Chondrocyte (in vitro differentiated cells): ENCODE measurements around the gene LIPC. TPM values are rescaled to one million over a fixed set of nuclear protein-coding genes. Genes with fewer than 3 reads are reported as not detected.
"Not testable (repeated sequence)": the region's sequence is repeated elsewhere in the genome, so short reads cannot be mapped to it uniquely, and the experiment has no call there.

ENCODE experiments used
- DNase-seq: peaks from one replicate; pipeline ENCODE4 v3.0.0; 2021; ENCODE audit warnings: mixed read lengths, low spot score
- H3K27ac Mint-ChIP-seq: one replicate; pipeline ENCODE4 v1.8.0; 2021; ENCODE audit warnings: mild to moderate bottlenecking, moderate library complexity, mixed read lengths; ENCODE audit not compliant: unreplicated experiment
- H3K27me3 Mint-ChIP-seq: 2 replicates; pipeline ENCODE4 v1.8.0; 2021; ENCODE audit warnings: low read depth, mixed read lengths
- H3K36me3 Mint-ChIP-seq: 2 replicates; pipeline ENCODE4 v1.8.0; 2021; ENCODE audit warnings: low read depth, mixed read lengths
- H3K4me1 Mint-ChIP-seq: 2 replicates; pipeline ENCODE4 v1.8.0; 2021; ENCODE audit warnings: low read depth, mild to moderate bottlenecking, mixed read lengths
- H3K4me3 Mint-ChIP-seq: one replicate; pipeline ENCODE4 v1.8.0; 2021; ENCODE audit warnings: mild to moderate bottlenecking, moderate library complexity, mixed read lengths; ENCODE audit not compliant: unreplicated experiment
- H3K9me3 Mint-ChIP-seq: 2 replicates; pipeline ENCODE4 v1.8.0; 2021; ENCODE audit warnings: low read depth, mixed read lengths
- total RNA-seq: library from RNA; stranded (reverse); gene quantifications from 3 replicates; pipeline ENCODE4 v1.2.1, GENCODE V29; 2021
- TF ChIP-seq, protein P1 (sequence below): fragments of 200-600 bp; sonication (generic); IDR thresholded peaks from 2 replicates; pipeline ENCODE4 v1.5.0; 2021; ENCODE audit warnings: antibody characterized with exemption, mild to moderate bottlenecking, moderate library complexity

LIPC gene
- total RNA-seq, 1 donor from 2014 or later, result not detected

GRCh38 chr15:58602823-58603222 is 171.0 kb downstream of the LIPC start:
- no peak overlapping the region for H3K4me3 Mint-ChIP-seq
- DNase-seq, result no peak
- peaks cover 7% of the 10 kb centered on the region for H3K9me3 Mint-ChIP-seq
- no peaks in the 10 kb centered on the region for H3K4me1 Mint-ChIP-seq
- H3K27ac Mint-ChIP-seq, result no peak overlapping the region
- TF ChIP-seq, protein P1, sequence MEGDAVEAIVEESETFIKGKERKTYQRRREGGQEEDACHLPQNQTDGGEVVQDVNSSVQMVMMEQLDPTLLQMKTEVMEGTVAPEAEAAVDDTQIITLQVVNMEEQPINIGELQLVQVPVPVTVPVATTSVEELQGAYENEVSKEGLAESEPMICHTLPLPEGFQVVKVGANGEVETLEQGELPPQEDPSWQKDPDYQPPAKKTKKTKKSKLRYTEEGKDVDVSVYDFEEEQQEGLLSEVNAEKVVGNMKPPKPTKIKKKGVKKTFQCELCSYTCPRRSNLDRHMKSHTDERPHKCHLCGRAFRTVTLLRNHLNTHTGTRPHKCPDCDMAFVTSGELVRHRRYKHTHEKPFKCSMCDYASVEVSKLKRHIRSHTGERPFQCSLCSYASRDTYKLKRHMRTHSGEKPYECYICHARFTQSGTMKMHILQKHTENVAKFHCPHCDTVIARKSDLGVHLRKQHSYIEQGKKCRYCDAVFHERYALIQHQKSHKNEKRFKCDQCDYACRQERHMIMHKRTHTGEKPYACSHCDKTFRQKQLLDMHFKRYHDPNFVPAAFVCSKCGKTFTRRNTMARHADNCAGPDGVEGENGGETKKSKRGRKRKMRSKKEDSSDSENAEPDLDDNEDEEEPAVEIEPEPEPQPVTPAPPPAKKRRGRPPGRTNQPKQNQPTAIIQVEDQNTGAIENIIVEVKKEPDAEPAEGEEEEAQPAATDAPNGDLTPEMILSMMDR, result no peak
- H3K36me3 Mint-ChIP-seq, result peaks cover 13% of the 10 kb centered on the region
- H3K27me3 Mint-ChIP-seq, result no peaks in the 10 kb centered on the region

GRCh38 chr15:58603927-58604326 is 172.1 kb downstream of the LIPC start:
- not testable (repeated sequence) for H3K27ac Mint-ChIP-seq, H3K4me1 Mint-ChIP-seq, H3K9me3 Mint-ChIP-seq, DNase-seq, H3K27me3 Mint-ChIP-seq, H3K4me3 Mint-ChIP-seq
- peaks cover 11% of the 10 kb centered on the region for H3K36me3 Mint-ChIP-seq

- no peak overlapping the region for H3K27ac Mint-ChIP-seq
- no peak for DNase-seq
- H3K4me3 Mint-ChIP-seq, result no peak overlapping the region
- peaks cover 11% of the 10 kb centered on the region for H3K36me3 Mint-ChIP-seq
- H3K27me3 Mint-ChIP-seq, result no peaks in the 10 kb centered on the region
- TF ChIP-seq, protein P1, result no peak
- H3K4me1 Mint-ChIP-seq, result peaks cover 6% of the 10 kb centered on the region
- H3K9me3 Mint-ChIP-seq, result peaks cover 2% of the 10 kb centered on the region
These were observed 172.7 kb downstream of the LIPC start for GRCh38 chr15:58604455-58604923.

DNA sequence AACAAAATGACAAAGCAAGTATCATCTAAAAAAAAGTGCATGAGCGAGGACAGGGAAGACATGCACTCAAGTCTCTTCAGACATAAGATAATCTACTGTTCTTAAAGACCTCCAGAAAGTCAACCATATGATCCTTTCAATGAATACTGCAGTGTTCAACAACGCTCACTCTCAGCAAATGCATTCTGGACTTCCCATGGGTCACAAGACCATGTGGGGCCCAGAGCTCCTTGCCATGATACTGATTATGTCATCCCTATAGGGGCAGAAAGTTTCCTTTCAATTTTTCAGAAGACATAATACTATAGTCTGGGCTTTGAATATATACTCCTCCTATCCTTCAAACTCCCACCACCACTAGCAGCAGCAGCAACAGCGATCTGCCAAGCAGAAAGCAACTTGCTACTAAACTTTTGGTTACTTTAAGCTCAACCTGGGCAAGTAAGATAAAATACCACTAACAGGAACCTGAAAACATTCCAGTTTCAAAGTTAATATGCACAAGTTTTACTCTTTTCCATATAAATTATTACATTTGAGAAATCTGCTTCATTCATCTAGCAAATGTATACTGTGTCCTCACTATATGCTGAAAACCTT is 174.2 kb downstream of the LIPC start:
- H3K4me1 Mint-ChIP-seq, result peaks cover 6% of the 10 kb centered on the region
- H3K4me3 Mint-ChIP-seq, result no peak overlapping the region
- no peaks in the 10 kb centered on the region for H3K27me3 Mint-ChIP-seq
- H3K36me3 Mint-ChIP-seq, result peaks cover 17% of the 10 kb centered on the region
- no peak for DNase-seq
- TF ChIP-seq, protein P1, result no peak
- peaks cover 2% of the 10 kb centered on the region for H3K9me3 Mint-ChIP-seq
- H3K27ac Mint-ChIP-seq, result no peak overlapping the region

- H3K4me3 Mint-ChIP-seq, result no peak overlapping the region
- no peak for DNase-seq
- TF ChIP-seq, protein P1, result no peak
- H3K27me3 Mint-ChIP-seq, result no peaks in the 10 kb centered on the region
- no peak overlapping the region for H3K27ac Mint-ChIP-seq
- peaks cover under 1% of the 10 kb centered on the region for H3K9me3 Mint-ChIP-seq
- H3K36me3 Mint-ChIP-seq, result peaks cover 18% of the 10 kb centered on the region
- peaks cover 6% of the 10 kb centered on the region for H3K4me1 Mint-ChIP-seq
These were observed 174.8 kb downstream of the LIPC start for GRCh38 chr15:58606577-58607080.

GRCh38 chr15:58608129-58608590 is 176.4 kb downstream of the LIPC start:
- no peak for DNase-seq
- TF ChIP-seq, protein P1, result no peak
- no peak overlapping the region for H3K27ac Mint-ChIP-seq
- no peaks in the 10 kb centered on the region for H3K9me3 Mint-ChIP-seq
- H3K27me3 Mint-ChIP-seq, result no peaks in the 10 kb centered on the region
- peaks cover 6% of the 10 kb centered on the region for H3K4me1 Mint-ChIP-seq
- H3K36me3 Mint-ChIP-seq, result peaks cover 17% of the 10 kb centered on the region
- H3K4me3 Mint-ChIP-seq, result no peak overlapping the region
